Mesendoderm (in vitro differentiated cells): ENCODE results near the gene RABL2B.
A peak's percentile ranks its signal among the peaks of the same experiment; 100 is the strongest.

Source experiments
- DNase-seq: peaks from one replicate; pipeline ENCODE4 v3.0.0; 2013
- H2AK5ac ChIP-seq: 2 replicates; pipeline ENCODE4 v1.6.1; 2013; ENCODE audit warnings: low read length, inconsistent platforms
- H2BK120ac ChIP-seq: 2 replicates; pipeline ENCODE4 v1.6.1; 2013; ENCODE audit warnings: low read depth, mild to moderate bottlenecking, low read length, moderate library complexity, mixed read lengths
- H2BK15ac ChIP-seq: replicated peaks from 2 replicates; pipeline ENCODE4 v1.6.1; 2013; ENCODE audit warnings: low read depth, mild to moderate bottlenecking, moderate library complexity
- H2BK5ac ChIP-seq: 2 replicates; pipeline ENCODE4 v1.6.1; 2013; ENCODE audit warnings: low read length, inconsistent platforms
- H3K18ac ChIP-seq: 2 replicates; pipeline ENCODE4 v1.6.1; 2013; ENCODE audit warnings: mild to moderate bottlenecking, low read length, mixed read lengths
- H3K23ac ChIP-seq: one replicate; pipeline ENCODE4 v1.6.1; 2013; ENCODE audit warnings: low read length
- H3K27ac ChIP-seq: 2 replicates; pipeline ENCODE4 v1.5.1; 2013; ENCODE audit warnings: low read depth, mild to moderate bottlenecking, inconsistent platforms, low read length, moderate library complexity
- H3K27me3 ChIP-seq: 2 replicates; pipeline ENCODE4 v1.6.1; 2013; ENCODE audit warnings: low read length, control low read depth, mild to moderate bottlenecking, inconsistent platforms; ENCODE audit not compliant: insufficient read depth, poor library complexity
- H3K36me3 ChIP-seq: 2 replicates; pipeline ENCODE4 v1.6.1; 2013; ENCODE audit warnings: low read length, inconsistent platforms; ENCODE audit not compliant: control insufficient read depth, insufficient read depth
- H3K4ac ChIP-seq: one replicate; pipeline ENCODE4 v1.6.1; 2013; ENCODE audit warnings: low read depth, mild to moderate bottlenecking, low read length, moderate library complexity
- H3K4me1 ChIP-seq: 2 replicates; pipeline ENCODE4 v1.6.1; 2013; ENCODE audit warnings: low read depth, low read length, inconsistent platforms; ENCODE audit not compliant: control insufficient read depth
- H3K4me2 ChIP-seq: 2 replicates; pipeline ENCODE4 v1.6.1; 2013; ENCODE audit warnings: low read length
- H3K4me3 ChIP-seq: 2 replicates; pipeline ENCODE4 v1.5.1; 2013; ENCODE audit warnings: mild to moderate bottlenecking, low read length
- H3K56ac ChIP-seq: one replicate; pipeline ENCODE4 v1.6.1; 2013; ENCODE audit warnings: low read length
- H3K79me1 ChIP-seq: 2 replicates; pipeline ENCODE4 v1.6.1; 2013; ENCODE audit warnings: low read length, inconsistent platforms
- H3K79me2 ChIP-seq: 2 replicates; pipeline ENCODE4 v1.6.1; 2013; ENCODE audit warnings: mild to moderate bottlenecking, low read length; ENCODE audit not compliant: control insufficient read depth, insufficient read depth
- H3K9ac ChIP-seq: 2 replicates; pipeline ENCODE4 v1.6.1; 2013; ENCODE audit warnings: low read length, inconsistent platforms
- H4K5ac ChIP-seq: one replicate; pipeline ENCODE4 v1.6.1; 2013; ENCODE audit warnings: low read length
- H4K8ac ChIP-seq: one replicate; pipeline ENCODE4 v1.6.1; 2013; ENCODE audit warnings: low read depth, mild to moderate bottlenecking, control low read depth, low read length, moderate library complexity
- WGBS: extraction: QIAGEN DNeasy Blood & Tissue Kit; methylation state at CpG from one replicate; pipeline ENCODE4 v1.1.7; 2013; ENCODE audit warnings: low lambda C conversion rate, missing lambda C conversion rate; ENCODE audit not compliant: insufficient coverage; ENCODE audit errors: extremely low coverage; 5-methylcytosine and 5-hydroxymethylcytosine counted together

The RABL2B gene

DNA sequence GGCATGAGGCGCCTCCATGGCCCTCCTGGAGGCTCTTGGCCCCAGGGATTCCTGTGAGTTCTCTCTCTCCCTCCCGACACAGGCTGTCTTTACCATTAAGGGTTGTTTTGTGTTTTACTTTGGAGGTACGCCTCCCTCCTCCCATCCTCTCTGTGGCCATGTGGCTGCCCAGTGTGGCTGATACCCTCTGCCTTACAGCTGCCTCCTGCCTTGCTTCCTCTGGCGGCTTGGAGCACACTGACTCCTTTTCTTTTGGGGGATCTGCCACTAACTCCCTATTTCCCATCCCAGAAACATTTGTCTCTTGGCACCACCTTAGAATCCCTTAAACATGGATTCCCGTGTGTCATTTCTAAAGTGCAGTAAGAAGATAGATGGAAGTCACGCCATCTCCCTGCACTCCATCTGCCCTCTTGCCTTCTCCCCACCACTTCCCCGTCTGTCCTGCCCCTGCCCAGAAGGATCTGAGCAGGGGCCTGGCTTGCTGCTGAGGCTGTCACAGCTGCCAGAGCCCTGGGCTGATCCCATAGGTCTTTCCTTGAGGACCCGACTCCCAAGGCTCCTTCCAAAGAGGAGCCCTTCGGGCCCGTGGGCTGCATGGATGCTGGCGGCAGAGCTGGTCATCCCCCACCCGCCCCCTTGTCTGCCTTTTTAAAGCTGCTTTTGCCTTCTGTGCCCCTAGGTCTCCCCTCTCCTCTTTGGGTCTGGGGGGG, 60.6 kb downstream of the RABL2B start:
- H3K18ac ChIP-seq, result no peak overlapping the region
- H3K4ac ChIP-seq, result no peak overlapping the region
- no peaks in the 10 kb centered on the region for H3K36me3 ChIP-seq
- H2AK5ac ChIP-seq, result no peak overlapping the region
- H3K79me2 ChIP-seq, result no peaks in the 10 kb centered on the region
- DNase-seq, result no peak
- no peak overlapping the region for H3K9ac ChIP-seq
- H3K27me3 ChIP-seq, result peaks cover 23% of the 10 kb centered on the region
- no peaks in the 10 kb centered on the region for H3K4me1 ChIP-seq
- H3K23ac ChIP-seq, result no peak overlapping the region
- H3K4me3 ChIP-seq, result no peak overlapping the region
- WGBS, result no CpG with 5 or more reads among the region's 12 CpGs
- H3K4me2 ChIP-seq, result no peak overlapping the region
- H4K8ac ChIP-seq, result no peak overlapping the region
- no peak overlapping the region for H4K5ac ChIP-seq
- no peaks in the 10 kb centered on the region for H3K79me1 ChIP-seq
- no peak overlapping the region for H3K27ac ChIP-seq
- H2BK5ac ChIP-seq, result no peak overlapping the region
- no peak overlapping the region for H2BK15ac ChIP-seq
- H3K56ac ChIP-seq, result no peak overlapping the region
- no peak overlapping the region for H2BK120ac ChIP-seq

DNA sequence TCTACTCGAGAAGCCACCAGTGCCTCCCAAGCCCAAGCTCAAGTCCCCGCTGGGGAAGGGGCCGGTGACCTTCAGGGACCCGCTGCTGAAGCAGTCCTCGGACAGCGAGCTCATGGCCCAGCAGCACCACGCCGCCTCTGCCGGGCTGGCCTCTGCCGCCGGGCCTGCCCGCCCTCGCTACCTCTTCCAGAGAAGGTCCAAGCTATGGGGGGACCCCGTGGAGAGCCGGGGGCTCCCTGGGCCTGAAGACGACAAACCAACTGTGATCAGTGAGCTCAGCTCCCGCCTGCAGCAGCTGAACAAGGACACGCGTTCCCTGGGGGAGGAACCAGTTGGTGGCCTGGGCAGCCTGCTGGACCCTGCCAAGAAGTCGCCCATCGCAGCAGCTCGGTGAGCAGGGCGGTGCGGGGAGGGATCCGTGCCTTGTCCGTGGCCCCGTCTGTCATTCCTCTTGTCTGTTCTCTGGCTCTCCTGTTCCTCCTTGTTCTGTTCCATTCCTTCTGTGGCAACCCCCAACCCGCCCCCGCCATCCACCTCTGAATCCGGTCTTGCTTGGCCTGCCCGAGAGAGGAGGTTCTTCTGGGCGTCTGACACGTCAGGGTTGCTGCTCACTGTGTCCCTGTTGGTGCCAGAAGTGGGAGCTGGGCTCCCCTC, 61.3 kb downstream of the RABL2B start:
- H2BK5ac ChIP-seq, result no peak overlapping the region
- H3K27me3 ChIP-seq, result peaks cover 23% of the 10 kb centered on the region
- no peak overlapping the region for H2BK15ac ChIP-seq
- no CpG with 5 or more reads among the region's 33 CpGs for WGBS
- no peaks in the 10 kb centered on the region for H3K36me3 ChIP-seq
- no peaks in the 10 kb centered on the region for H3K79me1 ChIP-seq
- H3K18ac ChIP-seq, result no peak overlapping the region
- no peak overlapping the region for H3K9ac ChIP-seq
- H3K4me2 ChIP-seq, result no peak overlapping the region
- H2BK120ac ChIP-seq, result no peak overlapping the region
- H4K8ac ChIP-seq, result no peak overlapping the region
- no peak overlapping the region for H3K56ac ChIP-seq
- no peak overlapping the region for H3K27ac ChIP-seq
- H3K4ac ChIP-seq, result no peak overlapping the region
- no peak overlapping the region for H2AK5ac ChIP-seq
- no peak for DNase-seq
- H3K4me3 ChIP-seq, result no peak overlapping the region
- H3K23ac ChIP-seq, result no peak overlapping the region
- no peaks in the 10 kb centered on the region for H3K4me1 ChIP-seq
- no peaks in the 10 kb centered on the region for H3K79me2 ChIP-seq
- no peak overlapping the region for H4K5ac ChIP-seq

GRCh38 chr22:50721257-50721844, 62.1 kb downstream of the RABL2B start:
- H3K27ac ChIP-seq, result no peak overlapping the region
- no peak overlapping the region for H4K5ac ChIP-seq
- H3K79me1 ChIP-seq, result no peaks in the 10 kb centered on the region
- no peak overlapping the region for H2AK5ac ChIP-seq
- H2BK15ac ChIP-seq, result no peak overlapping the region
- H3K36me3 ChIP-seq, result no peaks in the 10 kb centered on the region
- H3K56ac ChIP-seq, result no peak overlapping the region
- no peaks in the 10 kb centered on the region for H3K4me1 ChIP-seq
- no peaks in the 10 kb centered on the region for H3K79me2 ChIP-seq
- no peak overlapping the region for H3K9ac ChIP-seq
- H3K23ac ChIP-seq, result no peak overlapping the region
- no peak overlapping the region for H3K18ac ChIP-seq
- peaks cover 23% of the 10 kb centered on the region for H3K27me3 ChIP-seq
- no peak overlapping the region for H3K4me2 ChIP-seq
- H3K4ac ChIP-seq, result no peak overlapping the region
- no peak overlapping the region for H2BK120ac ChIP-seq
- H4K8ac ChIP-seq, result no peak overlapping the region
- DNase-seq, result no peak
- no CpG with 5 or more reads among the region's 32 CpGs for WGBS
- no peak overlapping the region for H2BK5ac ChIP-seq
- no peak overlapping the region for H3K4me3 ChIP-seq

DNA sequence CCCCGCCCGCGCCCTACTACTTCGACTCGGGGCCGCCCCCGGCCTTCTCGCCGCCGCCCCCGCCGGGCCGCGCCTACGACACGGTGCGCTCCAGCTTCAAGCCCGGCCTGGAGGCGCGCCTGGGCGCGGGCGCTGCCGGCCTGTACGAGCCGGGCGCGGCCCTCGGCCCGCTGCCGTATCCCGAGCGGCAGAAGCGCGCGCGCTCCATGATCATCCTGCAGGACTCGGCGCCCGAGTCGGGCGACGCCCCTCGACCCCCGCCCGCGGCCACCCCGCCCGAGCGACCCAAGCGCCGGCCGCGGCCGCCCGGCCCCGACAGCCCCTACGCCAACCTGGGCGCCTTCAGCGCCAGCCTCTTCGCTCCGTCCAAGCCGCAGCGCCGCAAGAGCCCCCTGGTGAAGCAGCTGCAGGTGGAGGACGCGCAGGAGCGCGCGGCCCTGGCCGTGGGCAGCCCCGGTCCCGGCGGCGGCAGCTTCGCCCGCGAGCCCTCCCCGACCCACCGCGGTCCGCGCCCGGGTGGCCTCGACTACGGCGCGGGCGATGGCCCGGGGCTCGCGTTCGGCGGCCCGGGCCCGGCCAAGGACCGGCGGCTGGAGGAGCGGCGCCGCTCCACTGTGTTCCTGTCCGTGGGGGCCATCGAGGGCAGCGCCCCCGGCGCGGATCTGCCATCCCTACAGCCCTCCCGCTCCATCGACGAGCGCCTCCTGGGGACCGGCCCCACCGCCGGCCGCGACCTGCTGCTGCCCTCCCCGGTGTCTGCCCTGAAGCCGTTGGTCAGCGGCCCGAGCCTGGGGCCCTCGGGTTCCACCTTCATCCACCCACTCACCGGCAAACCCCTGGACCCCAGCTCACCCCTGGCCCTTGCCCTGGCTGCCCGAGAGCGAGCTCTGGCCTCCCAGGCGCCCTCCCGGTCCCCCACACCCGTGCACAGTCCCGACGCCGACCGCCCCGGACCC, 62.9 kb downstream of the RABL2B start:
- Histone ChIP-seq H3K56ac (no peak overlapping the region), H3K9ac (no peak overlapping the region), H3K27me3 (peaks cover 23% of the 10 kb centered on the region)

GRCh38 chr22:50719814-50720300, 63.6 kb downstream of the RABL2B start:
- no CpG with 5 or more reads among the region's 40 CpGs for WGBS
- Histone ChIP-seq H3K4me3 (no peak overlapping the region), H3K9ac (no peak overlapping the region), H2BK120ac (no peak overlapping the region), H2AK5ac (no peak overlapping the region), H3K27ac (no peak overlapping the region), H3K36me3 (no peaks in the 10 kb centered on the region), H3K4me2 (no peak overlapping the region), H3K4ac (no peak overlapping the region), H4K8ac (no peak overlapping the region), H3K27me3 (peaks cover 23% of the 10 kb centered on the region), H3K18ac (no peak overlapping the region), H2BK15ac (no peak overlapping the region), H3K56ac (no peak overlapping the region), H3K4me1 (no peaks in the 10 kb centered on the region), H3K79me1 (no peaks in the 10 kb centered on the region), H3K79me2 (no peaks in the 10 kb centered on the region), H4K5ac (no peak overlapping the region), H2BK5ac (no peak overlapping the region), H3K23ac (no peak overlapping the region)
- no peak for DNase-seq

More for the DNA sequence above, 62.9 kb downstream of the RABL2B start:
- Histone ChIP-seq H2AK5ac (no peak overlapping the region), H3K23ac (no peak overlapping the region), H3K4ac (no peak overlapping the region), H3K36me3 (no peaks in the 10 kb centered on the region), H3K4me2 (peak overlapping the region; percentile 13), H2BK15ac (no peak overlapping the region), H3K4me1 (no peaks in the 10 kb centered on the region), H3K79me2 (no peaks in the 10 kb centered on the region), H2BK120ac (no peak overlapping the region), H3K4me3 (no peak overlapping the region), H2BK5ac (no peak overlapping the region), H3K18ac (no peak overlapping the region), H4K8ac (no peak overlapping the region), H3K27ac (no peak overlapping the region), H4K5ac (no peak overlapping the region), H3K79me1 (no peaks in the 10 kb centered on the region)
- peak; percentile 6 for DNase-seq
- WGBS, result no CpG with 5 or more reads among the region's 132 CpGs
